ENCODE results near the gene KIAA1671. TPM values are rescaled to one million over a fixed set of nuclear protein-coding genes. Genes with fewer than 3 reads are reported as not detected.

KIAA1671 gene
- total RNA-seq, 1 donor from 2014 or later = 14.5 TPM

DNA sequence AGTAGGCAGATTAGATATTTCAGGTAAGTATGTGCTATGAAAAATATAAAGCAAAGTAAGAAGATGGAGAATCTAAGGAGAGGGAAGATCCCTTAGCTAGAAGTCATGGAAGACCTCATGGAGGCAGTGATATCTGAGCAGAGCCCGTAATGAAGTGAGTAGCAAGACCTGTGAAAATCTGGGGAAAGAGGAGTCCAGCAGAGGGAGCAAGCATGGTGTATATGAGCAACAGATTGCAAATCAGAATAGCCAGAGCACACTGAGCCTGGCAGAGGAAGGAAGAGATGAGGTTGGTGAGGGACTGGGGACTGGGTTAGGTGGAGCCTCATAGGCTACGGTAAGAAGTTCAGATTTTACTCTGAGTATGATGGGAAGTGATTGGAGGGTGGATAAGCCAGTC is 15.4 kb upstream of the KIAA1671 start:
- Mint-ChIP-seq H3K27me3 (ENCODE audit: low read depth) (no peaks in the 10 kb centered on the region), H3K36me3 (ENCODE audit: low read depth) (no peaks in the 10 kb centered on the region), H3K27ac (ENCODE audit: unreplicated experiment) (no peak overlapping the region), H3K4me3 (no peak overlapping the region), H3K4me1 (peaks cover 5% of the 10 kb centered on the region), H3K9me3 (no peaks in the 10 kb centered on the region)
- peak; percentile 10 for DNase-seq (ENCODE audit: low read depth, low spot score)
- TF ChIP-seq CTCF (conservative IDR thresholded peaks at IDR 0.05) = peak; percentile 46

- H3K4me3 Mint-ChIP-seq = no peak overlapping the region
- peak; percentile 38 for DNase-seq (ENCODE audit: low read depth, low spot score)
- no peaks in the 10 kb centered on the region for H3K9me3 Mint-ChIP-seq
- peak; percentile 86 for TF ChIP-seq CTCF (conservative IDR thresholded peaks at IDR 0.05)
- no peaks in the 10 kb centered on the region for H3K27me3 Mint-ChIP-seq (ENCODE audit: low read depth)
- no peaks in the 10 kb centered on the region for H3K36me3 Mint-ChIP-seq (ENCODE audit: low read depth)
- no peak overlapping the region for H3K27ac Mint-ChIP-seq (ENCODE audit: unreplicated experiment)
- H3K4me1 Mint-ChIP-seq = peaks cover 5% of the 10 kb centered on the region
Observed at GRCh38 chr22:24938741-24939341, 13.7 kb upstream of the KIAA1671 start.

GRCh38 chr22:24942301-24942700 is 10.2 kb upstream of the KIAA1671 start:
- no peak overlapping the region for H3K27ac Mint-ChIP-seq (ENCODE audit: unreplicated experiment)
- no peak for DNase-seq (ENCODE audit: low read depth, low spot score)
- no peak overlapping the region for H3K4me3 Mint-ChIP-seq
- no peaks in the 10 kb centered on the region for H3K27me3 Mint-ChIP-seq (ENCODE audit: low read depth)
- no peak for TF ChIP-seq CTCF (conservative IDR thresholded peaks at IDR 0.05)
- no peaks in the 10 kb centered on the region for H3K36me3 Mint-ChIP-seq (ENCODE audit: low read depth)
- H3K9me3 Mint-ChIP-seq = no peaks in the 10 kb centered on the region
- H3K4me1 Mint-ChIP-seq = peaks cover 5% of the 10 kb centered on the region

GRCh38 chr22:24944217-24944937 is 8.1 kb upstream of the KIAA1671 start:
- Mint-ChIP-seq H3K27ac (ENCODE audit: unreplicated experiment) (peak overlapping the region; percentile 16), H3K36me3 (ENCODE audit: low read depth) (no peaks in the 10 kb centered on the region)
- no peak for TF ChIP-seq CTCF (conservative IDR thresholded peaks at IDR 0.05)

DNA sequence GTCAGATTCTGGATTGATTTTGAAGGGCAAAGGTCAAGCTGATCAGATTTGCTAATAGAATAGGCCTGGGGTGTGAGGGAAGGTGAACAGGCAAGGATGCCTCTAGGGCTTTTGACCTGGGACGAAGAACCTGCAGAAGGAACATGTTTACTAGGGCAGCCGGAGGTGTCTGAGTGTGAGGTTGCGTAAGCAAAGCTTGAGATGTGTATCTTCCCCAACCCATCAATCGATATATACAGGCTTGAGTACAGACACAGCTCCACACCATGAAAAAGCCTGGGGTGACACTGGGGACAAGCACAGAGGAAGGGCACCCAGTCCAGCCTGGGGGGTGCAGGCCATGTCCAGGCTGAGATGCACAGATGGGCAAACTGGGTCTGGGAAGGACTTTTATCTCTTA is 7.1 kb upstream of the KIAA1671 start:
- H3K27me3 Mint-ChIP-seq (ENCODE audit: low read depth) = no peaks in the 10 kb centered on the region
- no peak overlapping the region for H3K4me3 Mint-ChIP-seq
- no peak for TF ChIP-seq CTCF (conservative IDR thresholded peaks at IDR 0.05)
- H3K36me3 Mint-ChIP-seq (ENCODE audit: low read depth) = no peaks in the 10 kb centered on the region
- no peaks in the 10 kb centered on the region for H3K9me3 Mint-ChIP-seq
- H3K27ac Mint-ChIP-seq (ENCODE audit: unreplicated experiment) = no peak overlapping the region
- DNase-seq (ENCODE audit: low read depth, low spot score) = no peak
- peaks cover 10% of the 10 kb centered on the region for H3K4me1 Mint-ChIP-seq

More at GRCh38 chr22:24944217-24944937, 8.1 kb upstream of the KIAA1671 start:
- no peak overlapping the region for H3K4me3 Mint-ChIP-seq
- DNase-seq (ENCODE audit: low read depth, low spot score) = no peak
- peaks cover 5% of the 10 kb centered on the region for H3K4me1 Mint-ChIP-seq
- no peaks in the 10 kb centered on the region for H3K27me3 Mint-ChIP-seq (ENCODE audit: low read depth)
- no peaks in the 10 kb centered on the region for H3K9me3 Mint-ChIP-seq

All from neural crest cell (in vitro differentiated cells).